GM18517 (cell line): ENCODE measurements around the gene ZBTB39.
A peak's percentile ranks its signal among the peaks of the same experiment; 100 is the strongest.
"Not testable (repeated sequence)": the region's sequence is repeated elsewhere in the genome, so short reads cannot be mapped to it uniquely, and the experiment has no call there.

Experiments used
- ATAC-seq: cut with Tn5 transposase; IDR thresholded peaks from one replicate; pipeline ENCODE4 v1.9.1; 2021; ENCODE audit warnings: mild to moderate bottlenecking, moderate library complexity; ENCODE audit not compliant: unreplicated experiment

ZBTB39 gene

DNA sequence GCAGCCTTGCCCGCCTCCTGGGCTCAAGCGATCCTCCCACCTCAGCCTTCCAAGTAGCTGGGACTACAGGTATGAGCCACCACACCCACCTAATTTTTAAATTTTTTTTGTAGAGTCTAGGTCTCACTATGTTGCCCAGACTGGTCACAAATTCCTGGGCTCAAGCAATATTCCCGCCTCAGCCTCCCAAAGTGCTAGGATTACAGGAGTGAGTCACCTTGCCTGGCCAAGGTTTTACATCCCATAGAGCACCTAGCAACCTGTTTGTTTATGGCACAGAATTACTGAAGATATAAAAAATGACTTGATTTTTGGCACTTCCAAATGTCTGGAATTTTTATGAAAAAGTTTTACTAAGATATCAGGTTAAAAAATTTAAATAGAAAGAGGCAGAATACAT, 27.1 kb upstream of the ZBTB39 start:
- no peak for ATAC-seq

DNA sequence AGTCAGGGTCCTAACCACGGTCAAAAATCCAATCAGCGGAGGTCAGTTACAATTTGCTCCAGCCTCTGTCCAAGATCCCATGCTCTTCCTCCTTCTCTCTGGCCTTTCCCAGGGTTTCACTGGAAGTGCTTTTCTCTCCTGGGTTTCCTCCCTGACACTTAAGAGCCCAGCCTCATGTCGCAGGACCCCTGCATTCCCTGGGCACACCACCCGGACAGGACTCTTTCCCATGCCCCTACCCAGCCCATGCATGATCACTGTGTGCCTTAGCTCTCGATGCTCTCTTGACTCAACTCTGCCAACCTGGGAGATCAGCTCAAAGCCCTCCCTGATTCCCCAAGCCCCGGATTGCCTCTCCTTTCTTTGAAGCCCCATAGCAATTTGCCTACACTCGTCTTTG, 25.4 kb upstream of the ZBTB39 start:
- no peak for ATAC-seq

DNA sequence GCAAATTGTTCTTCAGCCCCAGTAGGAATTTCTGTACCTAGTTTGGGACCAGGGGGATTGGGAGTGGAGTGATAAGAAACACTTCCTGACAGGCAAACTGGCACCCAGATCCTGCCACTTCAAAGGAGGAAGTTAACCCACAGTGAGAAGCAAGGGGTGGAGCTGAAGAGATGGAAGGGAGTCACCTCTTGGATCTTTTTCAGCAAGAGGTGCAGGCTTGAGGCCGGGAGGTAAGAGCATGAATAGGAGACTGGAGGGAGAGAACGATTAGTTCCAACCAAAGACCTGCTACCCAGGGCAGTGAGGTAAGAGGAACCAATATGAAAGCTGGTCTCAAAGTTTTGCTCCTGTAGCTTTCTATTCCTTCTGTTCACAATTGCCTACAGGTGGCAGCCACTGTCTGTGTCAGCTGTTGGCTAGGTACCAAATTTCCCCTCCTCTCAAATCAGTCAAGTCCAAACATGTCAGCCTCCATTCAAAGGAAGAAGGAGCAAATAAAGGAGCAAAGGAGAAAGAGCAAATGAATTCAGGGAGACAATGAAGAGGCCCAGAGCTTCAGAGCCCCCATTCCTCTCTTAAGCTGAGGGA, 24.9 kb upstream of the ZBTB39 start:
- ATAC-seq = no peak

DNA sequence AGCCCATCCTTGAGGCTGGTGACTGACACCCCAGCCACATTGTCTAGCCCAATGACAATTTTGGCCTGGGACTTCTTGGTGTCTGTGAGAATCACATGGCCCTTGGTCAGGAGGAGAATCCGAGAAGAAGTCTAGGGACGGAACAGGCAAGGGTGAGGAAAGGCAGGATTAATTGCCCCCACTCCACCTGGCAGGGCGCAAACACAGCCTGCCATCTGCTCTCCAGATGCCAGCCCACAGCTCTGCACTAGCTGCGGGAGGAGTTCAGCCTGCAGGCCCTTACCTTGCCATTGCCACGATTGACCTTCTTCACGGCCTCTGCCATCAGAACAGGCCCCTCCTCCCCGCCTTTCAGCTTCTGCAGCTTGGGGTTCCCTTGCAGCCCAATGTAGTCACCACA, 23.1 kb upstream of the ZBTB39 start:
- ATAC-seq = no peak

DNA sequence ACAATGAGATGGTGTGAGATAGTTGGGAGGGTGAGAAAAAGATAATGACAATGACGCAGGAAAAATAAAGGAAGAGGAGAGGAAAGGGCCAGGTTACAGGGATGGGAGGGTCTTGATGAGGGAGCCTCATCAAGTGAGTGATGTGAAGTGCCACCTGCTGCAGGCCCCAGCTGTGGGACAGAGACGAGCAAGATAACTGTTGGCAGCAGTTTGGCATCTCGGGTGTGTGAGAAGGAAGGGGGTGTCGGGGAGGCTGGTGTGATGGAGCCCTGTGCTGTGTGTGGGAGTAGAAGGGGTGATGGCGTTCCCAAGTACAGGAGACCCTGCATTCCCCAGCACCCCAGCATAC, 21.4 kb upstream of the ZBTB39 start:
- ATAC-seq = no peak

DNA sequence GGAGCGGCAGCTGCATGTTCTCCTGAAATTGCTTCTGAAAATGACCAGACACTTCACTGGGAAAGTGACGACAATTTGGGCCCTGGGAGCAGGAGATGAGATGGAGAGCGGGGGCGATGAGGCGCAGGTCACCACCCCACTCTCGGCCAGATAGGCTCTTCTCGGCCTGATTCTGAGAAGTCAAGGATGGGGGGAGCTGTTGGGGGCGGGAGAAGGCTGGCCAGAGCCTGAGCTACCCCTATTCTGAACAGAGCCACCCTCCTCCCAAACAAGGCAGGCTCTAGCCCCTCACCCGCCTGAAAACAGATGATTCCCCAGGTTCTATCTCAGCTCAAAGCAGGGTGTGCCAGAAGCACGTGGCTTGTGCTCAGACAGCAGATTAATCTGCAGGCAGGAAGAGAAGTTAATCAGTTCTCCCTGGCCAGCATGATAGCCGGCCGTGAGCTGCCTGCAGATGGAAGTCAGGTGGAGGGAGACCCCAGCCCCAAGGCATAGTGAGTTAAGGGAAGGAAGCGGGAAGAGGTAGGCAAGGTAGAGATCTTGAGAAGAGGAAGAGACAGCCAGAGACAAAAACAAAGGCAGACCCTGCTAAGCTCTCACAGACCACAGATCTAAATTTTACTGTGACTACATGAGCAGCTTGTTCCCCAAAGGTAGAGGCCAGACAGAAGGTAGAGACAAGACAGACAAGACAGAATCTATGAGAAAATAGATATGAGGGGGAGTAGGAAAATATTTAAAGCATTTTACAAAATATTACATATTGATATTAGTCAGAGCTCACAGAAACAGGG, 20.9 kb upstream of the ZBTB39 start:
- ATAC-seq = no peak

DNA sequence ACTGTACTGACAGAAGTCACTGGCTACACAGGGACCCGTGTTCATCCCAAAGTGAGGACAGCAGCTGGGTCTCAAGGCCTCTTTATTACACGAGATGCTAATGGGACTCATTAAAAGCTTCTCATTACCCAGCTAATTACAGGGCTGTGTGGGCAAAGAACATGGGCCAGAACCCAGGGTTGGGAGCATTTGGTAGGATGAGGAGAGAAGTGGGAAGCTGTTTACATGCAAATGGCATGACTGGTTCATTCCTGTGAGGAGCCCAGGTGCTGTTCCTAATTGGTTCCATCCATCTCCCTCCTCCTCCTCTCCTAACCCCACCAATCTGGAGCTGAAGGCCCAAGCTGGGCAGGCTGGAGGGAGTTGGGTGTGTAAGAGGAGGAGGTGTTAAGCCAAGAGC, 18.9 kb upstream of the ZBTB39 start:
- no peak for ATAC-seq

DNA sequence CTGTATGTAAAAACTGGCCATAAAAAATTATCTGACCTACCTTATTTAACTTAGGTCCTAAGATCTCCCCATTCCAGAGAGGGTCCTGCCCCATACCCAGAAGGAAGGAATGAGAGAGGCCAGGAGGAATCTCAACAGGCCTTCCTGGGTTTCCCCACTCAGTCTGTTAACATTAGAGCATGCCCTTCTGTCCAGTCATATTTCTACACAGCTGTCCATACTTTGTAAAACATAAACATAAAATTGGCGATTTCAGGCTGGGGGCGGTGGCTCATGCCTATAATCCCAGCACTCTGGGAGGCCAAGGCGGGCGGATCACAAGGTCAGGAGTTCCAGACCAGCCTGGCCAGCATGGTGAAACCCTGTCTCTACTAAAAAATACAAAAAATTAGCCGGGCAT, 16.0 kb upstream of the ZBTB39 start:
- ATAC-seq = not testable (repeated sequence)

DNA sequence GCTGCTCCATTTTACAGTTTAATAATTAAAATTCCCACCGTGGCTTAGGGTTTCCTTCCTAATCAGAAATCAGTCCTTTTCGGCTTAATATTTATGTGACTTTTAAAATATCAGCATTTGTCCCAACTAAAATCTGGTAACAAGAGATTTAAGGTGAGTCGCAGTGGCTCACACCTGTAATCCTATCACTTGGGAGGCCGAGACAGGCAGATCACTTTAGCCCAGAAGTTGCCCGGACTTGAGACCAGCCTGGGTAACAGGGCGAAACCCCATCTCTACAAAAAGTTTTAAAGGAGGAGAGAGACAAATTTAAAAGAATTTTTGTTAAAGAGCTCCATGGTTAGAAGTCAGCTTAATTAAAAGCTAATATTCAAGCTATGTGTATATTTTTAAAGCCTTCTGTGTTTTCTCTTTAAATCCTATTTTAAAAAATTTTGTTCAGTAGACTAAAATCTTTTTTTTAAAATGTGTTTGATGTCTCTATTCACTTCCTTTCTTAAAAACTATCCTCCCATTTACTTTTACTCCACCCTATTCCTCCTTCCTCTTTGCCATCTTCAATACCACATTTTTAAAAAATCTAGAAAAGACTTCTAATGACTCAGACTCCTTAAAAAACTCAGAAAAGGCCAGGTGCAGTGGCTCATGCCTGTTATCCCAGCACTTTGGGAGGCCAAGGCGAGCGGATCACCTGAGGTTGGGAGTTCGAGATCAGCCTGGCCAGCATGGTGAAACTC, 13.8 kb upstream of the ZBTB39 start:
- ATAC-seq = no peak

DNA sequence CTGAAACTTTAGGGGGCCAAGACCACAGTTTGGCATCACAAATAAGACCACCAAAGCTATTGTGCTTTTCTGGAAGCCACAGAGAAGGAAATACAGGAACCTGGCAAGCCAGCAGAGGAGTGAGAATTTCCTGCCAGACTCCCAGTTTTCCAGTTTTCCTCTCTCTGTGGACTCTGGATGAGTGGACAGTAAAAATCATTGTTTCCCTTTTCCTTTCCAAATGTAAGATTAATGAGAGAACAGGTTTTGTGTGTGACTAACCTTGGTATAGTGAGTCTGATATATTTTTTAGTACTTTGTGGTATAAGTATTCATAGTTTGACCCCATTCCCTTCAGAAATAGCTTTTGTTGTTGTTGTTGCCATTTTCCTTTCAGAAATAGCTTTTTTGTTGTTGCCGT, 12.6 kb upstream of the ZBTB39 start:
- ATAC-seq = no peak

DNA sequence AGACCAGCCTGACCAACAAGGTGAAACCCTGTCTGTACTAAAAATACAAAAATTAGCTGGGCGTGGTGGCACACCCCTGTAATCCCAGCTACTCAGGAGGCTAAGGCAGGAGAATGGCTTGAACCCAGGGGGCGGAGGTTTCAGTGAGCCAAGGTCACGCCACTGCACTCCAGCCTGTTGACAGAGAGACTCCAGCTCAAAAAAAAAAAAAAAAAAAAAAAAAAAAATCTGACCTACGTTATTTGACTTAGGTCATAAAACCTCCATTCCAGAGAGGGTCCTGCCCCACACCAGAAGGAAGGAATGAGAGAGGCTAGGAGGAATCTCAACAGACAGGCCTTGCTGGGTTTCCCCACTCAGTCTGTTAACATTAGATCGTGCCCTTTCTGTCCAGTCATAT, 12.0 kb upstream of the ZBTB39 start:
- ATAC-seq = not testable (repeated sequence)

DNA sequence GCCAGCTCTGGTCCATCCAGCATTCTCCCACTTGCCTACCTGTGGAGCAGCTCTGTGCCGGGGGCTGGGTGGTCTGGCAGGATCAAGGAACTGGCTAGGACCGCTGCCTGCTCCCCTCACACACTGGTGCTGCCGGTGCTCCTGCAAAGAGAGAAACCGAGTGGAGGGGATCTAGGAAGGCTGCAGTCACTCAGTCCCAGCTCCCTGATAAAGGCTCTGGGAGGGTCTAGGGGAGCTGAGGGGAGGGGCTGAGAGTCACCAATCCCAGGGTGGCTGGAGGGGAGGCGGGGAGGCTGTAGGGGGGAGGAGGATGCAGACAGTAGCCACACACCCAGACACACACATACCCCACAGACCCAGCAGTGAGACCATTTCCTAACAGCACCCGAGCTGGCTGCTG, 10.0 kb upstream of the ZBTB39 start, which contains the start of gene TAC3:
TSS of gene TAC3 (minus strand) at position 182 of the 400 bp plus-strand sequence. CDS start 732 bp downstream, outside the sequence.
- ATAC-seq = no peak

DNA sequence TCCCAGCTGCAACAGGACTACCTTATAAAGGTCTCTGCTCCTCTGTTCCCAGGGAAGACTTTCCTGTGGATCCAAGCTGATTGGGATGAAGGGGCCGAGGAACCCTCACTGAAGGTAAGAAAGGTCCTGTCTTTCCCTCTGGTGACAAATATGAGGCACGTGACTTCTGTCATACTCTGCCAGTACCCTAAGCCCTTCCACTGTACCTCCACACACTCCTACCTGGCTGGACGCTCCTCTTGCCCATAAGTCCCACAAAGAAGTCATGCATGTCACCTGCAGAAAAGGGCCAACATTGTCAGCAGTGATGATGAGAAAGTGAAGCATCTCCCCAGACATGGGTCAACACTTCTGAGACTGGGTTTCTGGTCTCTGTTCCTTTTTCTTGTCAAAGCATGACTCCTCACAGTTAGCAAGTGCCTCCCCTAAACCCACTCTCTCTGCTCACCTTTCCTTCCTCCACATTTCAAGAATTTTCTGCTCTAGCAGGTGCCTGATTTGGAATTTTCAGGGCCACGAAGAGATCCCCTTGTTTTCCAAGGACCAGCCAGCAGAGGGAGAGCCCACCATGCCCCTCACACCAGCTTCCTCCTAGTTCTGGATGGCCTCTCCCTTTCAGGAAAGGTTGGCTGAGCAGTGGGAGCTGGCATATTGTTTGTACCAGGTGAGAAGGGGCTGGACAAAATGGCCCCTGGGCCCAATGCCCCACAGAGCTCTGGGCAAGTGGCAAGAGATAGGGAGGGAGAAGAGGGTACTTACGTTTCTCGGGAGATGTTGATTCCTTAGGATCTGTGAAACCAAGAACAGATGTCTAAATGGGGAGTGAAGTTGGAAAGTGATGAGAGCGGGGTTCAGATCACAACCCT, 6.5 kb upstream of the ZBTB39 start:
- peak; percentile 67 for ATAC-seq

DNA sequence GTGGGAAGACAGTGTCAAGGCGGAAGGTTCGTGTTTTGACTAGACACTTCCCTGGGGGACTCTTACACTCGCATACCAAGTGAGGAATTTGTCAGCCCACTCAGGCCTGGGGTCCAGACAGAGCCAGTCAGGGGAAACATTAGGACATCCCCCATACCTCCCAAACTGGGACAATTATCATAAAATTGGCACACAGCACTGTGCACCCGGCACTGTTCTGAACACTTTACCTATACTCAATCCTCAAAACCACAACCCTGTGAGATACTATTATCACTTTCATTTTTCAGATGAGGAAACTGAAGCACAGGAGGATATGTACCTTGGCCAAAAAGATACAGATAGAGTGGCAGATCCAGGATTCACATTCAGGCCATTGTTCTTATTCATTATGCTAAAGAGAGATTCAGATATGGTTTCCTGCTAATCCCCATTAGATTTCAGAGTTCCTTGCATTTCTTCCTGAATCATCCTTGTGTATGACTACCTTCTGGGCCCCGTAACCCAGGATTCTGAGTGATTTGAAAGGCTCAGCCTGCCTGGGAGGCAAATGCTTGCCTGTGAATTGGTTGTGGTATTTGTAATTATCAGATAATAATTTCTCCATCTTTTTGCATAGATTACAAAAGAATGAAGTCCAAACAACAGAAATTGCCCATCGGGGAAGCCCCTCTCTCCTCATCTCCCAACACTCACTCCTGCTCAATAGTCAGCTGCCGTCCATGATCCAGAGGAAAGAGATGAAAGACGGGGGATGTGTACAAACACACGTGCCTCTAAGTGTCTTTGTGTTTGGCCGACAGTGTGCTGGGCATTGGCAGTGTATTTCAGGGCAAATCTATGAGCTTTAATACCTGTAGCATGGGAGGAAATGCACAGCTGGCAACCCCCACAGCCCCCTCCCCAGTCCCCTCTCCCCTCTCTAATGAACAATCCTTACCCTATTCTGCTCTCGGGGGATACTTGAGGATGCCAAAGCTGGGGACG, 5.4 kb upstream of the ZBTB39 start:
- no peak for ATAC-seq

DNA sequence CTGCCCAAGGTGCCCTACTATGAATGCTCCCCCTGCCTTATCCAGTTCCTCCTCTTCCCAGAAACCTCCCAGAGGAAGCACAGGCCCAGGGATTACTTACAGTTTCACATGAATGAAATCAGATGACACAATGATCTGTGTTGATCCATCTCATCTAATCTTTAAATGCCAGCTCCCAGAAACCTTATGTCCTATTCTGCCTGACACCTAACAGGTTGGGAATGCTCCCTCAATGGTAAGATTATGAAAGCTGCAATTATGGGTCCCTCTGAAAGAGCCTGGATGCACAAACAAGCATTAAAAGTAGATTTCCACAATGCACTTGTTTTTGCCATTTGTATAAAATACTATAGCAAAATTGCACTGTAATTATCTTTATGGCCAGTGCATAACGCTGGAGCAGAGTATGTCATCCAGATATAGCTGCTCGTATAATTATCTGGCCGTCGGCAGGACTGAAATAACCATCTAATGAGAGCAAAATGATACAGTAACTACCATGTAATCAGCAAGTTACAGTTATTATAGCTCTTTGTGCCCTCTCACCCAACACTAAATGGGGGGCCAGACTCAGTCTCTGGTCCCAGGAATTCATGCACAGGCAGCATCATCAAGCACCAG, 4.4 kb upstream of the ZBTB39 start:
- ATAC-seq = no peak

DNA sequence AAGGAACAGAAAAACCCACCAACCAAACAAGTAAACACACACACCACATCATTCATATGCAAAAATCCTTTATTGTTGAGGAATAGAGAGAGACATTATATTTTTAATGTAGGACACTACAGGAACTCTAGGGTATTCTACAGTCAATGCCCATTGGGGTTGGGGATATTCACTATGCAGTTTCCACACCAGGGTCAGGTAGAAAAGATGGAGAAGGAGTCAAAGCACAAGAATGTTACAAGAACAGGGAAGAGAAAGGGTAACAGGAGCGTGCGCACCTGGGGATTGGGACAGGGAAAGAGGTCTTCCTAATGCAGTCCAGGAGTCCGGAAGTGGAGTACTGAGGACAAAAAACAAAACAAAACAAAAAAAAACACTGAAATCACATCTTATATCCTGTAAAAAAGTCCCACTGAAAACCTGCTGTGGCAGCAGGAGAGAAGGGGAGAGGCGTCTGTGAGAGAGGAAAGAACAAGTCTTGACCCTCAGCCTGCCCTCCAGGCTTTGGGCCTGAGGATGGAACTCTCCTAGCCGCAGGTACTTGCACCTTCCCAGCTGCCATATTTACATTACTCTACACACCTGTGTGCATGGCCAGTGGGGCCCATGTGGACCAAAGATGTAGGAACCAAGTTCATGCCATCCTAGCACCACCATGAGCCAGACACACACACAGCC, 3.7 kb upstream of the ZBTB39 start:
- no peak for ATAC-seq

DNA sequence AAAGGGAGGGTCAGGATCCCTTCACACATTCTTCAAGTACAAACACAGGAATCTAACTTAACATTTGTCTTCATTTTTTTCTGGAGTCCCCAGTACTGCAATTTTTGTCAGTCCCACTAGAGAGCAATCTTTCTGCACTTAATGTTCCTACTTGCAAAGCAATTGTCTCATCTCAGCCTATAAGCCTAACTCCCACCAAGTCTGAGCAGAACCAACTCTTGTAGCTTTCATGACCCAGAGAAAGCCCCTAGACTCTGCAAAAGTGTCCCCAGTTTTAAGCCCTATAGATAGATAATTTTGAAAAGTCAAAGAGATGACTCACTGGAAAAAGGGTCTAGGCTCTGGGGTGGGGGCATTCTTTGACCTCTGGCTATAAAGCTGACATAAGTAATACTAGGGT, 1.8 kb upstream of the ZBTB39 start:
- no peak for ATAC-seq

DNA sequence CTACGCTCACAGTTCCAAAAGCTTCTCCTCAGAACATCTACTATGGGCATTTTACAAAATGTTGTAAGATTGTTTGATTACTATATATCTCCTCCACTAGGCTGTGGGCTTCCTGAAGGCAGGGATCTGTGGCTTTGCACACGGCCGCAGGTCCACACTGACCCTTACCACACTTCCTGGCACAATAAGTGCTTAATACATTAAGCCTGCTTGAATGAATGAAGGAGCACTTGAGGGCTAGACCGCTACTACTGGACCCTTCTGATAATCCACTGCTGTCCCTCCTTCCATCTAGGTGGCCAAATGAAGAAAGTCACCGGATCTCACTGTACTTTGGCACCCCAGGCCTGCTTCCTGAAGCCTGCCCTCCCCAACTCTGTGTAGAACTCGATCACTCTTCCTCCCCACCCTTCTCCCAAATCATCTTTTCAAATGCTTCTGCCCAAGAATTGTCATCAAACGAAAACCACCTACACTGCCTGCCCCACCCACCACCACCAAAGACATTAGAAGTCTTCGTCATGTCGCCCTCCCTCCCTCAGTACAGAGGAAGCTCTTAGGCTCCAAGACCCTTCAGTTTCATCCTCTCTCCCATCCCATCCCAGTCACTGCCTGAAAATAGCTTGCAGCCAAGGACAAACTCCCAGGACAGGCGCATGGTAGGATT, 596 bp upstream of the ZBTB39 start:
- ATAC-seq = no peak
